Measurements from ENCODE around the gene GTF2IRD1.

The GTF2IRD1 gene

DNA sequence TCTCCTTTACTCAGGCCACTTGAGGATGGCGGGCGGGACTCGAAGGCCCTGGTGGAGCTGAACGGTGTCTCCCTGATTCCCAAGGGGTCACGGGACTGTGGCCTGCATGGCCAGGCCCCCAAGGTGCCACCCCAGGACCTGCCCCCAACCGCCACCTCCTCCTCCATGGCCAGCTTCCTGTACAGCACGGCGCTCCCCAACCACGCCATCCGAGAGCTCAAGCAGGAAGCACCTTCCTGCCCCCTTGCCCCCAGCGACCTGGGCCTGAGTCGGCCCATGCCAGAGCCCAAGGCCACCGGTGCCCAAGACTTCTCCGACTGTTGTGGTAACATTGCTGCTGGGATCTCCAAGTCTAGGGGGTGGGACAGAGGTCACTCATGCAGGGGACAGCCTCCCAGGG lies 65.7 kb downstream of the GTF2IRD1 start:
- TF ChIP-seq, protein P1, sequence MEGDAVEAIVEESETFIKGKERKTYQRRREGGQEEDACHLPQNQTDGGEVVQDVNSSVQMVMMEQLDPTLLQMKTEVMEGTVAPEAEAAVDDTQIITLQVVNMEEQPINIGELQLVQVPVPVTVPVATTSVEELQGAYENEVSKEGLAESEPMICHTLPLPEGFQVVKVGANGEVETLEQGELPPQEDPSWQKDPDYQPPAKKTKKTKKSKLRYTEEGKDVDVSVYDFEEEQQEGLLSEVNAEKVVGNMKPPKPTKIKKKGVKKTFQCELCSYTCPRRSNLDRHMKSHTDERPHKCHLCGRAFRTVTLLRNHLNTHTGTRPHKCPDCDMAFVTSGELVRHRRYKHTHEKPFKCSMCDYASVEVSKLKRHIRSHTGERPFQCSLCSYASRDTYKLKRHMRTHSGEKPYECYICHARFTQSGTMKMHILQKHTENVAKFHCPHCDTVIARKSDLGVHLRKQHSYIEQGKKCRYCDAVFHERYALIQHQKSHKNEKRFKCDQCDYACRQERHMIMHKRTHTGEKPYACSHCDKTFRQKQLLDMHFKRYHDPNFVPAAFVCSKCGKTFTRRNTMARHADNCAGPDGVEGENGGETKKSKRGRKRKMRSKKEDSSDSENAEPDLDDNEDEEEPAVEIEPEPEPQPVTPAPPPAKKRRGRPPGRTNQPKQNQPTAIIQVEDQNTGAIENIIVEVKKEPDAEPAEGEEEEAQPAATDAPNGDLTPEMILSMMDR (IDR thresholded peaks at IDR 0.05; ENCODE audit: insufficient read depth, low read depth, low read length, missing control alignments) = no peak
- DNase-seq (ENCODE audit: low read depth) = no peak
- no peak overlapping the region for H3K4me3 ChIP-seq (ENCODE audit: low read depth, low read length)

DNA sequence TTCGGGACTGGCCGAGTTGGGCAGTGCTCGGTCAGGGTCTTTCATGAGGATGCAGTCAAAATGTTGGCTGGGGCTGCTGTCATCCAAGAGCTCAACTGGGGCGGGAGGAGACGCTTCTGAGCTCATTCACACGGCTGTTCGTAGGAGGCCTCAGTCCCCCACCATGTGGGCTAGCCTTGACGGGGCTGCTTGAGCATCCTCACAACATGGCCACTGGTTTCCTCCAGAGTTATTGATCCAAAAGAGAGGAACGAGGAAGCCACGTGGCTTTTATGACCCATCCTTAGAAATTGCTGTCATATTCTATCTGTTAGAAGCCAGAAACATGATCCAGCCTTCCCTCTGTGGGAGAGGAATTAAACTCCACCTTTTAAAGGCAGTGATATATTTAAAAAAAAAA lies 68.1 kb downstream of the GTF2IRD1 start:
- no peak overlapping the region for H3K4me3 ChIP-seq (ENCODE audit: low read depth, low read length)

DNA sequence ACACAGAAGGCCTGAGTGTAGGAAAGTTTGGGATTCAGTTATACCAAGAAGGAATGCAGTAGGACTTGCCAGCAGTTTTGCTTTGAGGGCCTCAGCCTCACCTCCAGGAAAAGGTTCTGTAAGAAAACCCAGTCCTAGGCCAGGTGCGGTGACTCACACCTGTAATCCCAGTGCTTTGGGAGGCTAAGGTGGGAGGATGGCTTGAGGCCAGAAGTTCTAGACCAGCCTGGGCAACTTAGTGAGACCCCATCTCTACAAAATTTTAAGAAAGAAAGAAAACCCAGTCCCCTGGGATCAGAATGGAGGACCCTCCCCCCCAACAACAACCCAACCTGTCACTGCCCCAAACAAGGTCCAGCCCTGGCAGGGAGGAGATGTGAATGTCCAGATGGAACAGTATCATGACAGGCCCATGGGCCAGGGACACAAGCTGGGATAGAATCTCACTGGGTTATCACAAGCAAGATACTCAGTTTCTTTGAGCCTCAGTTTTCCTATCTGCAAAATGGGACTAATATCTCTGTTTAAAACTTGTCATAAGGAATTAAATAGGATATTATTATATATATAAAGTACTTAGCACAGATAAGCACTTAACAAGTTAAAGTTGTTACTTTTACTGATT lies 68.7 kb downstream of the GTF2IRD1 start:
- TF ChIP-seq, protein P1 (IDR thresholded peaks at IDR 0.05; ENCODE audit: insufficient read depth, low read depth, low read length, missing control alignments) = no peak
- DNase-seq (ENCODE audit: low read depth) = no peak
- H3K4me3 ChIP-seq (ENCODE audit: low read depth, low read length) = no peak overlapping the region

More for the DNA sequence above, 68.1 kb downstream of the GTF2IRD1 start:
- DNase-seq (ENCODE audit: low read depth) = no peak
- TF ChIP-seq, protein P1 (IDR thresholded peaks at IDR 0.05; ENCODE audit: insufficient read depth, low read depth, low read length, missing control alignments) = no peak

DNA sequence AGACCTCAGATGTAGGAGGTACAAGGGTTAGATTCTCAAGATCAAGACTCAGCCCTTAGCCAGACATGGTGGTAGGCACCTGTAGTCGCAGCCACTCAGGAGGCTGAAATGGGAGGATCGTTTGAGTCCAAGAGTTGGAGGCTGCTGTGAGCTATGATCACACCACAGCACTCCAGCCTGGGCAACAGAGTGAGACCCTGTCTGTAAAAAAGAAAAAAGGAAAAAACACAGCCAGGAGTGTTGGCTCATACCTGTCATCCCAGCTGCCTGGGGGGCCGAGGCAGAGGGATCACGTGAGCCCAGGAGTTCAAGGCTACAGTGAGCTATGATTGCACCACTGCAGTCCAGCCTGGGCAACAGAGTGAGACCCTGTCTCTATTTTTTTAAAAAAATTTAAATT lies 69.3 kb downstream of the GTF2IRD1 start:
- no peak overlapping the region for H3K4me3 ChIP-seq (ENCODE audit: low read depth, low read length)
- no peak for DNase-seq (ENCODE audit: low read depth)
- TF ChIP-seq, protein P1 (IDR thresholded peaks at IDR 0.05; ENCODE audit: insufficient read depth, low read depth, low read length, missing control alignments) = no peak

DNA sequence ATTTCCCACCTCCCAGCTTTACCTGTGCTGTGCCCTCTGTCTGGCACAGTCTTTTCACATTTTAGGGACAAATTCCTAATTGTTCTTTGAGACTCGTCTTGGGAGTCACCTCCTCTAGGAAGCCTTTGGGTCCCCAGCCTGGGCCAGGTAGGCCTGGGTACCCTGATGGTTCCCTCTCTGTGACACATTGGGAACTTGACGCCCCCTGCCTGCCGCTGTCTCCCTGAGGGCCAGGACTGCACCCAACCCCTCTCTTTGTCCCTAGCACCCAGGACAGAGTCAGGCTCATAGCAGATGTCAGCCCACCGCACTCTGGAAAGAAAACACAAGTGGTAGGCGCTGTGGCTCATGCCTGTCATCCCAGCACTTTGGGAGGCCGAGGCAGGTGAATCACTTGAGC lies 71.4 kb downstream of the GTF2IRD1 start:
- TF ChIP-seq, protein P1 (IDR thresholded peaks at IDR 0.05; ENCODE audit: insufficient read depth, low read depth, low read length, missing control alignments) = no peak
- DNase-seq (ENCODE audit: low read depth) = no peak
- no peak overlapping the region for H3K4me3 ChIP-seq (ENCODE audit: low read depth, low read length)

DNA sequence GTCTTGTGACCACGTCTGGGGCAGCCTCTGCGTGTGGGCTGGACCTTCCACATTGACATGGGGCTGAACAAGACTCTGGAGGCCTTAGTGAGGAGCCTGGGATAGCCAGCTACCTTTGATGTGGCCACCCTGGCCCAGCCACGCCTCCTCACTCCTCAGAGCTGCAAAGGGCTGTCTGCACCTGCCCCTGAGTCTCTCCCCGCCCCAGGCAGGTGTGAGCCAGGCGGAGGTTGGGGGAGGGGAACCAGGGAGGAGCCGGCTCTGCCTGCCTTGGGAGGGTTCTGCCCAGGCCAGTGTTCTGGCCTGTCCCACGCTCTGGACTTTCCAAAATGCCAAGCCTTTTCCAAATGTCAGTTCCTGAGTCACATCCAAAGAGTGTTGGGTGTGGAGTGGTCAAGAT lies 72.2 kb downstream of the GTF2IRD1 start:
- no peak for DNase-seq (ENCODE audit: low read depth)

More for the DNA sequence above, 72.2 kb downstream of the GTF2IRD1 start:
- TF ChIP-seq, protein P1 (IDR thresholded peaks at IDR 0.05; ENCODE audit: insufficient read depth, low read depth, low read length, missing control alignments) = no peak
- H3K4me3 ChIP-seq (ENCODE audit: low read depth, low read length) = no peak overlapping the region
